Ishikawa (cell line): ENCODE data around the gene DAB2IP.

ENCODE experiments used
- EGR1 ChIP-seq: IDR thresholded peaks from 2 replicates; pipeline ENCODE4 v1.6.1; 2012
- EP300 ChIP-seq: IDR thresholded peaks from 2 replicates; pipeline ENCODE4 v1.6.1; 2012; ENCODE audit warnings: borderline replicate concordance
- FOXM1 ChIP-seq: IDR thresholded peaks from 2 replicates; pipeline ENCODE4 v1.6.1; 2012; ENCODE audit warnings: low read depth, borderline replicate concordance
- TAF1 ChIP-seq: IDR thresholded peaks from 2 replicates; pipeline ENCODE4 v1.6.1; 2012; ENCODE audit warnings: low read depth, mild to moderate bottlenecking
- TEAD4 ChIP-seq: IDR thresholded peaks from 2 replicates; pipeline ENCODE4 v1.6.1; 2012
- YY1 ChIP-seq: IDR thresholded peaks from 2 replicates; pipeline ENCODE4 v1.6.1; 2012; ENCODE audit warnings: low read depth
- ZBTB7A ChIP-seq: IDR thresholded peaks from 2 replicates; pipeline ENCODE4 v1.6.1; 2012; ENCODE audit warnings: low read depth

GRCh38 chr9:121711797-121712196 is 60.4 kb downstream of the DAB2IP start:
- TF ChIP-seq EP300 (no peak), EGR1 (no peak), FOXM1 (no peak), YY1 (no peak), ZBTB7A (no peak), TEAD4 (no peak), TAF1 (no peak)
